DMS 273 treated with DMSO at 0.1 percent for 48 hours (cell line): ENCODE results near the gene DLGAP4.

ENCODE experiments used
- DNase-seq: peaks from one replicate; lab custom pipeline; 2025; lab: John Stamatoyannopoulos, UW

The DLGAP4 gene

GRCh38 chr20:36274181-36274841, 31.8 kb upstream of the DLGAP4 start:
- no peak for DNase-seq

- no peak for DNase-seq
Measured at GRCh38 chr20:36275011-36275410, 31.1 kb upstream of the DLGAP4 start.

GRCh38 chr20:36275441-36276189, 30.5 kb upstream of the DLGAP4 start:
- no peak for DNase-seq

- DNase-seq: no peak
Measured at GRCh38 chr20:36277546-36277945, 28.6 kb upstream of the DLGAP4 start.

- DNase-seq: no peak
Measured at GRCh38 chr20:36279362-36279761, 26.8 kb upstream of the DLGAP4 start.

GRCh38 chr20:36279776-36280175, 26.4 kb upstream of the DLGAP4 start:
- no peak for DNase-seq

- no peak for DNase-seq
Measured at GRCh38 chr20:36281785-36282380, 24.3 kb upstream of the DLGAP4 start.

GRCh38 chr20:36284751-36285150, 21.4 kb upstream of the DLGAP4 start:
- DNase-seq: no peak

- no peak for DNase-seq
Measured at GRCh38 chr20:36285746-36286447, 20.2 kb upstream of the DLGAP4 start.

- no peak for DNase-seq
Measured at GRCh38 chr20:36297656-36298055, 8.5 kb upstream of the DLGAP4 start.

- no peak for DNase-seq
Measured at GRCh38 chr20:36298061-36298460, 8.1 kb upstream of the DLGAP4 start.

- no peak for DNase-seq
Measured at GRCh38 chr20:36298795-36299339, 7.3 kb upstream of the DLGAP4 start.

- no peak for DNase-seq
Measured at GRCh38 chr20:36299459-36299858, 6.7 kb upstream of the DLGAP4 start.

GRCh38 chr20:36301359-36302119, 4.6 kb upstream of the DLGAP4 start:
- DNase-seq: no peak

- peak; percentile 12 for DNase-seq
Measured at GRCh38 chr20:36303020-36303595, 3.0 kb upstream of the DLGAP4 start.

- DNase-seq: no peak
Measured at GRCh38 chr20:36303831-36304230, 2.3 kb upstream of the DLGAP4 start.

- DNase-seq: no peak
Measured at GRCh38 chr20:36304786-36305495, 1.2 kb upstream of the DLGAP4 start.

GRCh38 chr20:36306553-36307411, 643 bp downstream of the DLGAP4 start:
- no peak for DNase-seq
